CD14-positive monocyte (primary cell): Measurements from ENCODE around the gene GALNT18. TPM values are rescaled to one million over a fixed set of nuclear protein-coding genes. Genes with fewer than 3 reads are reported as not detected.

Source experiments
- DNase-seq, 3 donors: peaks; one replicate each; pipeline ENCODE4 v3.0.0-alpha.2; 2011 to 2022
- H2AFZ ChIP-seq: 2 replicates; pipeline ENCODE4 v1.6.0; 2012; ENCODE audit warnings: mild to moderate bottlenecking, low read depth, low read length, inconsistent platforms; ENCODE audit not compliant: insufficient read depth, poor library complexity, severe bottlenecking
- H3K27ac ChIP-seq, 2 donors: 1 replicate in 1 of 2; 2 replicates in 1 of 2; pipeline ENCODE4 v1.5.1; 2012 to 2013; ENCODE audit warnings: low read length in 2 of 2, control low read depth in 1 of 2, inconsistent platforms in 1 of 2, low read depth in 1 of 2, mild to moderate bottlenecking in 1 of 2
- H3K27me3 ChIP-seq, 2 donors: one replicate each; pipeline versions ENCODE4 v1.6.0 to v1.6.1; 2011 to 2013; ENCODE audit warnings: low read length in 2 of 2; ENCODE audit not compliant: control insufficient read depth in 2 of 2, insufficient read depth in 2 of 2
- H3K36me3 ChIP-seq, 2 donors: replicated peaks in 1 of 2; 1 replicate in 1 of 2; 2 replicates in 1 of 2; pipeline versions ENCODE4 v1.5.1 to v1.6.1; 2012 to 2013; ENCODE audit warnings: low read length in 2 of 2, control low read depth in 1 of 2, inconsistent platforms in 1 of 2, mild to moderate bottlenecking in 1 of 2; ENCODE audit not compliant: insufficient read depth in 2 of 2, control insufficient read depth in 1 of 2
- H3K4me1 ChIP-seq, 2 donors: 1 replicate in 1 of 2; 2 replicates in 1 of 2; pipeline versions ENCODE4 v1.5.1 to v1.6.1; 2012 to 2013; ENCODE audit warnings: low read length in 2 of 2, control low read depth in 1 of 2, inconsistent platforms in 1 of 2, mild to moderate bottlenecking in 1 of 2, moderate library complexity in 1 of 2; ENCODE audit not compliant: insufficient read depth in 2 of 2, control insufficient read depth in 1 of 2
- H3K4me2 ChIP-seq: replicated peaks from 2 replicates; pipeline ENCODE3; 2012; ENCODE audit warnings: low read length, moderate library complexity, mild to moderate bottlenecking; ENCODE audit not compliant: poor library complexity, severe bottlenecking; ENCODE audit errors: extremely low read depth
- H3K4me3 ChIP-seq, 3 experiments: fragments of 200-600 bp in 1 of 3; sonication (generic) in 1 of 3; replicated peaks in 1 of 3; 1 replicate in 2 of 3; 2 replicates in 1 of 3; pipeline ENCODE4 v1.5.1; 2011 to 2013; ENCODE audit warnings: low read length in 3 of 3, mild to moderate bottlenecking in 3 of 3, control low read depth in 2 of 3, low read depth in 2 of 3, inconsistent platforms in 1 of 3, moderate library complexity in 1 of 3
- H3K79me2 ChIP-seq: 2 replicates; pipeline ENCODE4 v1.6.0; 2012; ENCODE audit warnings: mild to moderate bottlenecking, control low read depth, inconsistent platforms, low read length, moderate library complexity; ENCODE audit not compliant: insufficient read depth
- H3K9ac ChIP-seq: 2 replicates; pipeline ENCODE4 v1.6.0; 2017; ENCODE audit warnings: low read length, mild to moderate bottlenecking; ENCODE audit not compliant: insufficient read depth, poor library complexity, severe bottlenecking
- H3K9me3 ChIP-seq, 2 donors: replicated peaks in 1 of 2; 1 replicate in 1 of 2; 2 replicates in 1 of 2; pipeline versions ENCODE4 v1.5.1 to v1.6.1; 2012 to 2013; ENCODE audit warnings: low read length in 2 of 2, control low read depth in 1 of 2; ENCODE audit not compliant: control insufficient read depth in 1 of 2, insufficient read depth in 1 of 2
- H4K20me1 ChIP-seq: 2 replicates; pipeline ENCODE4 v1.6.0; 2012; ENCODE audit warnings: mild to moderate bottlenecking, low read length, control low read depth, moderate library complexity; ENCODE audit not compliant: insufficient read depth
- H3K27ac Mint-ChIP-seq, 7 donors: one replicate each; pipeline ENCODE4 v1.8.0; 2020; ENCODE audit warnings: mild to moderate bottlenecking in 7 of 7, mixed read lengths in 7 of 7, moderate library complexity in 6 of 7, inconsistent platforms in 2 of 7
- H3K27me3 Mint-ChIP-seq, 3 donors: one replicate each; pipeline ENCODE4 v1.8.0; 2021 to 2022; ENCODE audit warnings: low read depth in 3 of 3, mild to moderate bottlenecking in 3 of 3, mixed read lengths in 3 of 3, moderate library complexity in 3 of 3, inconsistent platforms in 1 of 3
- H3K36me3 Mint-ChIP-seq, 2 donors: one replicate each; pipeline ENCODE4 v1.8.0; 2020; ENCODE audit warnings: mixed read lengths in 2 of 2, inconsistent platforms in 1 of 2, mild to moderate bottlenecking in 1 of 2
- H3K4me1 Mint-ChIP-seq: one replicate; pipeline ENCODE4 v1.8.0; 2020; ENCODE audit warnings: mild to moderate bottlenecking, mixed read lengths
- H3K4me3 Mint-ChIP-seq, 2 donors: one replicate each; pipeline ENCODE4 v1.8.0; 2020; ENCODE audit warnings: mild to moderate bottlenecking in 2 of 2, mixed read lengths in 2 of 2, moderate library complexity in 1 of 2
- H3K9me3 Mint-ChIP-seq, 7 donors: one replicate each; pipeline ENCODE4 v1.8.0; 2020 to 2022; ENCODE audit warnings: mixed read lengths in 7 of 7, mild to moderate bottlenecking in 6 of 7, moderate library complexity in 6 of 7, inconsistent platforms in 2 of 7
- CTCF ChIP-seq: fragments of 200-600 bp; IDR thresholded peaks from one replicate; pipeline ENCODE4 v1.8.0; 2022; ENCODE audit warnings: antibody characterized with exemption, mild to moderate bottlenecking
- WGBS: methylation state at CpG from one replicate; pipeline ENCODE4 v1.1.5; 2013; ENCODE audit warnings: missing lambda C conversion rate; ENCODE audit not compliant: insufficient coverage; 5-methylcytosine and 5-hydroxymethylcytosine counted together
- intact Hi-C, 2 donors: fragments of 100-400 bp; cut with micrococcal nuclease; formaldehyde crosslinking; loops; one replicate each; pipeline versions ENCODE4 v1.15.0 to v1.15.1; 2023
- polyA plus RNA-seq, 3 donors: library from polyadenylated mRNA; depleted of rRNA in 1 of 3; unstranded in 2 of 3; stranded (reverse) in 1 of 3; fragments of 300-500 nt in 2 of 3; fragments of >200 nt in 1 of 3; fragmentation: Illumina TruSeq in 2 of 3; gene quantifications; 1 replicate in 2 of 3; 2 replicates in 1 of 3; pipeline ENCODE4 v1.2.3, GENCODE V29; 2012 to 2021

The GALNT18 gene
- polyA plus RNA-seq, 3 donors: not detected

GRCh38 chr11:11665407-11665806 lies 43.6 kb upstream of the GALNT18 start:
- no peaks in the 10 kb centered on the region for H4K20me1 ChIP-seq
- H3K9ac ChIP-seq: no peak overlapping the region
- intact Hi-C loops: no loop called here
- no peak overlapping the region for H3K4me3 Mint-ChIP-seq
- H3K36me3 ChIP-seq: no peaks in the 10 kb centered on the region
- H3K27me3 Mint-ChIP-seq: peaks cover 9 to 11% (median 10%) of the 10 kb centered on the region in 3 donors
- H3K9me3 Mint-ChIP-seq: peaks cover 0 to 2% (median 0%) of the 10 kb centered on the region in 7 donors
- no peak for DNase-seq
- no peak overlapping the region for H3K27ac ChIP-seq
- no peaks in the 10 kb centered on the region for H3K4me1 Mint-ChIP-seq
- no peaks in the 10 kb centered on the region for H3K79me2 ChIP-seq
- H2AFZ ChIP-seq: no peak overlapping the region
- 100% methylated on average over 1 of the region's 1 CpG for WGBS
- no peaks in the 10 kb centered on the region for H3K36me3 Mint-ChIP-seq
- H3K4me1 ChIP-seq: no peaks in the 10 kb centered on the region
- TF ChIP-seq CTCF: no peak
- no peaks in the 10 kb centered on the region for H3K9me3 ChIP-seq
- H3K4me3 ChIP-seq: no peak overlapping the region
- H3K4me2 ChIP-seq: no peak overlapping the region
- H3K27ac Mint-ChIP-seq: no peak overlapping the region
- H3K27me3 ChIP-seq: no peaks in the 10 kb centered on the region

- H3K4me1 Mint-ChIP-seq: no peaks in the 10 kb centered on the region
- no peaks in the 10 kb centered on the region for H3K4me1 ChIP-seq
- no peaks in the 10 kb centered on the region for H3K36me3 ChIP-seq
- WGBS: 92% methylated on average over 2 of the region's 4 CpGs
- no peak overlapping the region for H3K4me2 ChIP-seq
- H2AFZ ChIP-seq: no peak overlapping the region
- no peaks in the 10 kb centered on the region for H3K36me3 Mint-ChIP-seq
- TF ChIP-seq CTCF: no peak
- H3K9me3 Mint-ChIP-seq: peaks cover 0 to 2% (median 0%) of the 10 kb centered on the region in 7 donors
- no peak overlapping the region for H3K4me3 ChIP-seq
- no peak overlapping the region for H3K27ac Mint-ChIP-seq
- no peak for DNase-seq
- no peaks in the 10 kb centered on the region for H3K79me2 ChIP-seq
- H3K27me3 ChIP-seq: no peaks in the 10 kb centered on the region
- peaks cover 9 to 11% (median 10%) of the 10 kb centered on the region in 3 donors for H3K27me3 Mint-ChIP-seq
- H3K9me3 ChIP-seq: no peaks in the 10 kb centered on the region
- intact Hi-C loops: no loop called here
- no peak overlapping the region for H3K27ac ChIP-seq
- H3K9ac ChIP-seq: no peak overlapping the region
- no peaks in the 10 kb centered on the region for H4K20me1 ChIP-seq
- no peak overlapping the region for H3K4me3 Mint-ChIP-seq
These were observed 42.1 kb upstream of the GALNT18 start for GRCh38 chr11:11663907-11664306.
